Upper lobe of left lung (tissue), 4 donors: ENCODE measurements around the gene VAV2.

Source experiments
- CTCF ChIP-seq, 6 experiments: fragments of 450-650 bp in 4 of 6; fragments of 200-600 bp in 2 of 6; sonication (generic) in 2 of 6; IDR thresholded peaks; one replicate each; pipeline ENCODE4 v1.5.1; 2016 to 2019; ENCODE audit warnings: antibody characterized with exemption in 6 of 6
- EP300 ChIP-seq, 4 donors: sonication (generic); formaldehyde crosslinking; IDR thresholded peaks; one replicate each; pipeline ENCODE4 v1.5.1; 2017; ENCODE audit warnings: antibody characterized with exemption in 4 of 4, control low read depth in 2 of 4

GRCh38 chr9:133740911-133741310 lies 251.2 kb downstream of the VAV2 start:
- TF ChIP-seq CTCF (IDR thresholded peaks at IDR 0.05) (no peak), EP300 (IDR thresholded peaks at IDR 0.05) (no peak)
